Mammary microvascular endothelial cell (primary cell): ENCODE measurements around the gene OR6C65. TPM values are rescaled to one million over a fixed set of nuclear protein-coding genes. Genes with fewer than 3 reads are reported as not detected.

Experiments used
- total RNA-seq: library from RNA; depleted of rRNA; stranded (reverse); fragments of >200 nt; gene quantifications from 2 replicates; pipeline ENCODE4 v1.2.3, GENCODE V29; 2015

Gene OR6C65
- not detected in 2 replicates for total RNA-seq

DNA sequence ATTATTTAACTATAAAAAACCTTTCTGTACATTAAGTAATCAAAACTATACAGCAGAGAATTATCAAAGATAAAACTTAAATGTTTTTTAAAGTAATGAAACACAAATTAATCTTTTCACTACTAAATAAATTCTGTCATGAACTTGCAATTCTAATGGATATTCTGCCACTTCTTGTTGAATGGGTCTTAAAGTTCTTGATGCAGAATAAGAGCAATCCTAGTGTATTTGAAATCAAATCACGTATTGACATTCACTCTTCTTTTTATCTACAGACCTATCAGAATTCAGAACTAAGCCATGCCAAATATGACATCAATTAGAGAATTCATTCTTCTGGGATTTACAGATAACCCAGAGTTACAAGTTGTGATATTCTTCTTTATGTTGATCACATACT is at the start of gene OR6C65:
Gene OR6C65 (plus strand): TSS at position 301 of the 400 bp plus-strand sequence. CDS start 0 bp downstream, at position 301.

DNA sequence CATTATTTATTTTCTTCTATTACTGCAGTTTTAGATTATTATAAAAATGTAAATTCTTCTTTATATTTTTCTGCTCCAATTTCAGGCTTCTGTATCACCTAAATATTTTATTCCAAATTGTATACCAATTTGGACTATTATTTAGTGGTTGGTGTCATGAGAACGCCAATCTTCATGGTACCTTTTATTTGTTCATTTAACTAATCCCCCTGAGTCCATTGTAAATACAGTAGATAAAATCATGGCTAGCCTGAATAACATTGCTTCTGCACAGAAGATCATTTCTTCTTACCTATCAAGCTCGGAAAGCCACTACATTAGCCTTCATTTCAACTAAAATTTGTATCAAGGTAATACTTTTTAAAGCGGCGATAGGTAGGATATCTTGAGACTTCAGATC is 37.7 kb upstream of the OR6C65 start, which contains the start of gene OR6C75:
Gene OR6C75 (plus strand): TSS at position 301 of the 400 bp plus-strand sequence. CDS start 2,136 bp downstream, outside the sequence.

DNA sequence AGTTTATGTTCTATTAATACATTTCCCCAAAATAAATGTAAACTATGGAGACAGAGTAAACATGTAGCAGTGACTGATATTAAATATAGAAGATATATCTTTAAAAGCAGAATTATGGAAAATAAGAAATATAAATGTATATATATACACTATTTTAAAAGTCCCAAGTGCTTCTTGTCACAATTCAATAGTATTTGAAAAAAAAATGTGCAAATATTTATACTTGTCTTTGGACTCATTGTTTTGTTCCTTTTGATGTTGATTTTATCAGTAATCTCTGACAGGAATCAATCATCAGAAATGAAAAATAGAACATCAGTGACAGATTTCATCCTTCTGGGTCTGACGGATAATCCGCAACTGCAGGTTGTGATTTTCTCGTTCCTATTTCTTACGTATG is 25.6 kb downstream of the OR6C65 start, which contains the start of gene OR6C76:
Gene OR6C76 (plus strand): TSS at position 301 of the 400 bp plus-strand sequence. CDS start 0 bp downstream, at position 301.

DNA sequence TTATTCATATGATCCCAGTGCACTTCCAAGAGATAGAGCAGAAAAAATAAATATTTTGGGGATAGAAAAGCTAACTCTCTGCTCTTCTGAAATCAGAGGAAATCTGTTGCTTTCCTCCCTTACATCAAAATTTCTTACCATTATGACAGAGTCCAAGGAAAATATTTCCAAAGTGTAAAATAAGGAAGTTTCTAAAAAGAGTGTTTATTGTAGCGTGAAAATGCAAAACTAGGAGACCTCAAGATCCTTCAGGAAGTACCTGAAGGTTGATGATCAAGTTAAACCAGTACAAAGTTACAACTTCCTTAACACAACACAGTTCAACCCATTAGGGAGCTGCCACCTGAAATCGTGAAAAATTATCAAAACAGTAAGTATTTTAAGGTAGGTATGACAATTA is 43.4 kb downstream of the OR6C65 start, which contains the start of gene OR6C2:
Gene OR6C2 (plus strand): TSS at position 301 of the 400 bp plus-strand sequence. CDS start 8,138 bp downstream, outside the sequence.

Other genes with a start within 250 kb of the OR6C65 start
- not detected in 2 replicates for gene OR10A7, start 179.5 kb upstream of the OR6C65 start, total RNA-seq
- not detected in 2 replicates for gene OR6C74, start 155.9 kb upstream of the OR6C65 start, total RNA-seq
- not detected in 2 replicates for gene OR6C6, start 104.0 kb upstream of the OR6C65 start, total RNA-seq
- not detected in 2 replicates for gene OR6C1, start 86.2 kb upstream of the OR6C65 start, total RNA-seq
- gene OR6C3, start 69.8 kb upstream of the OR6C65 start, total RNA-seq: not detected in 2 replicates
- not detected in 2 replicates for gene OR6C75, start 37.6 kb upstream of the OR6C65 start, total RNA-seq
- gene OR6C76, start 25.7 kb downstream of the OR6C65 start, total RNA-seq: not detected in 2 replicates
- gene OR6C2, start 43.5 kb downstream of the OR6C65 start, total RNA-seq: not detected in 2 replicates
- gene OR6C70, start 69.6 kb downstream of the OR6C65 start, total RNA-seq: not detected in 2 replicates
- gene OR6C68, start 91.8 kb downstream of the OR6C65 start, total RNA-seq: not detected in 2 replicates
- gene OR6C4, start 149.1 kb downstream of the OR6C65 start, total RNA-seq: not detected in 2 replicates
- not detected in 2 replicates for gene OR2AP1, start 171.9 kb downstream of the OR6C65 start, total RNA-seq
- not detected in 2 replicates for gene OR10P1, start 236.4 kb downstream of the OR6C65 start, total RNA-seq